ENCODE measurements around the gene DCBLD2. TPM values are rescaled to one million over a fixed set of nuclear protein-coding genes. Genes with fewer than 3 reads are reported as not detected.
A peak's percentile ranks its signal among the peaks of the same experiment; 100 is the strongest.

DCBLD2 gene
- polyA plus RNA-seq, 1 donor = 26.3 TPM

- no peak for DNase-seq
Observed at GRCh38 chr3:98791341-98792325, 109.9 kb downstream of the DCBLD2 start.

GRCh38 chr3:98788651-98789050 is 112.8 kb downstream of the DCBLD2 start:
- DNase-seq = no peak

GRCh38 chr3:98787181-98787580 is 114.3 kb downstream of the DCBLD2 start:
- no peak for DNase-seq

GRCh38 chr3:98786364-98787006 is 115.0 kb downstream of the DCBLD2 start:
- DNase-seq = no peak

- no peak for DNase-seq
Observed at GRCh38 chr3:98784666-98785600, 116.6 kb downstream of the DCBLD2 start.

- DNase-seq = no peak
Observed at GRCh38 chr3:98784042-98784441, 117.5 kb downstream of the DCBLD2 start.

GRCh38 chr3:98782824-98783500 is 118.5 kb downstream of the DCBLD2 start:
- DNase-seq = no peak

- no peak for DNase-seq
Observed at GRCh38 chr3:98780343-98780742, 121.2 kb downstream of the DCBLD2 start.

GRCh38 chr3:98779541-98780335 is 121.8 kb downstream of the DCBLD2 start:
- peak; percentile 60 for DNase-seq

GRCh38 chr3:98778852-98779413 is 122.6 kb downstream of the DCBLD2 start:
- peak; percentile 68 for DNase-seq

GRCh38 chr3:98778383-98778782 is 123.1 kb downstream of the DCBLD2 start:
- no peak for DNase-seq

- no peak for DNase-seq
Observed at GRCh38 chr3:98777801-98778220, 123.7 kb downstream of the DCBLD2 start.

- DNase-seq = no peak
Observed at GRCh38 chr3:98777286-98777685, 124.2 kb downstream of the DCBLD2 start.

GRCh38 chr3:98776140-98776493 is 125.4 kb downstream of the DCBLD2 start:
- no peak for DNase-seq

GRCh38 chr3:98775459-98776139 is 125.9 kb downstream of the DCBLD2 start:
- DNase-seq = no peak

- DNase-seq = no peak
Observed at GRCh38 chr3:98772022-98772421, 129.5 kb downstream of the DCBLD2 start.

GRCh38 chr3:98770261-98771039 is 131.0 kb downstream of the DCBLD2 start:
- DNase-seq = no peak

GRCh38 chr3:98769448-98769847 is 132.0 kb downstream of the DCBLD2 start:
- no peak for DNase-seq

- DNase-seq = no peak
Observed at GRCh38 chr3:98768961-98769360, 132.5 kb downstream of the DCBLD2 start.
